GM12892 (cell line): ENCODE measurements around the gene TMTC2.

Source experiments
- POLR2A ChIP-seq: IDR thresholded peaks from 2 replicates; pipeline ENCODE4 v1.6.1; 2011; ENCODE audit warnings: low read depth, low read length, control low read depth
- POLR2AphosphoS5 ChIP-seq: IDR thresholded peaks from 2 replicates; pipeline ENCODE4 v1.6.1; 2011; ENCODE audit warnings: low read depth, low read length, control low read depth

DNA sequence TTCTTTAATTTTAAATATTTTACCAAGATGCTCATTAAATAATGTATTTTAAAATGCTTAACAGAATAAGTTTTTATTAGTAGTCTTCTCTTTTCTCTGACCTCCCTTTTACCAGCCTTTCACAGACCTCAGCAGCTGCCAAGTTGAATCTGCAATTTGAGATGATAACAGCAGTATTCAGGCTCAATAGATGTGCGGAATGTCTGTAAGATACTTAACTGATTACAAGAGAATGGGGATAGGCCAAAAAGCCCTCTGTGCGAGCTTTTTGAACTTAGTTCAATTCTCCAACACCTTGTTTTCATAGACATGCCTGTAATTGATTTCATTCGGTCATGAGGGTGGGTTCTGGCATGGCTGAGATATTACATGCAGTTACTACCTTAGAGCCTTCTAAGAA lies 277.2 kb downstream of the TMTC2 start:
- TF ChIP-seq POLR2AphosphoS5, result no peak
- no peak for TF ChIP-seq POLR2A
